ENCODE data around the gene ERI3. TPM values are rescaled to one million over a fixed set of nuclear protein-coding genes. Genes with fewer than 3 reads are reported as not detected.

The ERI3 gene
- total RNA-seq, 1 experiment from 2014 or later: 74.7 TPM

GRCh38 chr1:44346878-44347277 lies 8.2 kb downstream of the ERI3 start:
- H3K4me3 Mint-ChIP-seq: no peak overlapping the region
- peaks cover 33% of the 10 kb centered on the region for H3K4me1 Mint-ChIP-seq
- H3K9me3 Mint-ChIP-seq: no peaks in the 10 kb centered on the region
- H3K27ac Mint-ChIP-seq: no peak overlapping the region
- peaks cover 3% of the 10 kb centered on the region; the same call in 1 of the 2 replicates for H3K36me3 Mint-ChIP-seq
- CTCF ChIA-PET: interaction anchor here (0.7 to 2.4 kb wide), 6 partner anchors 31 to 322 kb away, joined by 3 to 7 read pairs (median 3); no protein-coding TSS in a partner anchor
- POLR2A ChIA-PET: no interaction called here
- no peaks in the 10 kb centered on the region; the same call in 1 of the 2 replicates for H3K27me3 Mint-ChIP-seq (ENCODE audit: low read depth)
- DNase-seq (ENCODE audit: low spot score) (no peak), ATAC-seq (no peak)
- TF ChIP-seq, protein P1, sequence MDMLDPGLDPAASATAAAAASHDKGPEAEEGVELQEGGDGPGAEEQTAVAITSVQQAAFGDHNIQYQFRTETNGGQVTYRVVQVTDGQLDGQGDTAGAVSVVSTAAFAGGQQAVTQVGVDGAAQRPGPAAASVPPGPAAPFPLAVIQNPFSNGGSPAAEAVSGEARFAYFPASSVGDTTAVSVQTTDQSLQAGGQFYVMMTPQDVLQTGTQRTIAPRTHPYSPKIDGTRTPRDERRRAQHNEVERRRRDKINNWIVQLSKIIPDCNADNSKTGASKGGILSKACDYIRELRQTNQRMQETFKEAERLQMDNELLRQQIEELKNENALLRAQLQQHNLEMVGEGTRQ (CRISPR knock-in tag; IDR thresholded peaks at IDR 0.05): no peak
- TF ChIP-seq ZNF121 (CRISPR knock-in tag; IDR thresholded peaks at IDR 0.05): no peak
- TF ChIP-seq ZNF138 (CRISPR knock-in tag; conservative IDR thresholded peaks at IDR 0.05): no peak
- no peak for TF ChIP-seq ZBTB21 (CRISPR knock-in tag; IDR thresholded peaks at IDR 0.05; ENCODE audit: borderline replicate concordance)
- TF ChIP-seq, protein P2, sequence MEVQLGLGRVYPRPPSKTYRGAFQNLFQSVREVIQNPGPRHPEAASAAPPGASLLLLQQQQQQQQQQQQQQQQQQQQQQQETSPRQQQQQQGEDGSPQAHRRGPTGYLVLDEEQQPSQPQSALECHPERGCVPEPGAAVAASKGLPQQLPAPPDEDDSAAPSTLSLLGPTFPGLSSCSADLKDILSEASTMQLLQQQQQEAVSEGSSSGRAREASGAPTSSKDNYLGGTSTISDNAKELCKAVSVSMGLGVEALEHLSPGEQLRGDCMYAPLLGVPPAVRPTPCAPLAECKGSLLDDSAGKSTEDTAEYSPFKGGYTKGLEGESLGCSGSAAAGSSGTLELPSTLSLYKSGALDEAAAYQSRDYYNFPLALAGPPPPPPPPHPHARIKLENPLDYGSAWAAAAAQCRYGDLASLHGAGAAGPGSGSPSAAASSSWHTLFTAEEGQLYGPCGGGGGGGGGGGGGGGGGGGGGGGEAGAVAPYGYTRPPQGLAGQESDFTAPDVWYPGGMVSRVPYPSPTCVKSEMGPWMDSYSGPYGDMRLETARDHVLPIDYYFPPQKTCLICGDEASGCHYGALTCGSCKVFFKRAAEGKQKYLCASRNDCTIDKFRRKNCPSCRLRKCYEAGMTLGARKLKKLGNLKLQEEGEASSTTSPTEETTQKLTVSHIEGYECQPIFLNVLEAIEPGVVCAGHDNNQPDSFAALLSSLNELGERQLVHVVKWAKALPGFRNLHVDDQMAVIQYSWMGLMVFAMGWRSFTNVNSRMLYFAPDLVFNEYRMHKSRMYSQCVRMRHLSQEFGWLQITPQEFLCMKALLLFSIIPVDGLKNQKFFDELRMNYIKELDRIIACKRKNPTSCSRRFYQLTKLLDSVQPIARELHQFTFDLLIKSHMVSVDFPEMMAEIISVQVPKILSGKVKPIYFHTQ (CRISPR knock-in tag; IDR thresholded peaks at IDR 0.05): no peak
- TF ChIP-seq, protein P3, sequence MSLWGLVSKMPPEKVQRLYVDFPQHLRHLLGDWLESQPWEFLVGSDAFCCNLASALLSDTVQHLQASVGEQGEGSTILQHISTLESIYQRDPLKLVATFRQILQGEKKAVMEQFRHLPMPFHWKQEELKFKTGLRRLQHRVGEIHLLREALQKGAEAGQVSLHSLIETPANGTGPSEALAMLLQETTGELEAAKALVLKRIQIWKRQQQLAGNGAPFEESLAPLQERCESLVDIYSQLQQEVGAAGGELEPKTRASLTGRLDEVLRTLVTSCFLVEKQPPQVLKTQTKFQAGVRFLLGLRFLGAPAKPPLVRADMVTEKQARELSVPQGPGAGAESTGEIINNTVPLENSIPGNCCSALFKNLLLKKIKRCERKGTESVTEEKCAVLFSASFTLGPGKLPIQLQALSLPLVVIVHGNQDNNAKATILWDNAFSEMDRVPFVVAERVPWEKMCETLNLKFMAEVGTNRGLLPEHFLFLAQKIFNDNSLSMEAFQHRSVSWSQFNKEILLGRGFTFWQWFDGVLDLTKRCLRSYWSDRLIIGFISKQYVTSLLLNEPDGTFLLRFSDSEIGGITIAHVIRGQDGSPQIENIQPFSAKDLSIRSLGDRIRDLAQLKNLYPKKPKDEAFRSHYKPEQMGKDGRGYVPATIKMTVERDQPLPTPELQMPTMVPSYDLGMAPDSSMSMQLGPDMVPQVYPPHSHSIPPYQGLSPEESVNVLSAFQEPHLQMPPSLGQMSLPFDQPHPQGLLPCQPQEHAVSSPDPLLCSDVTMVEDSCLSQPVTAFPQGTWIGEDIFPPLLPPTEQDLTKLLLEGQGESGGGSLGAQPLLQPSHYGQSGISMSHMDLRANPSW (CRISPR knock-in tag; conservative IDR thresholded peaks at IDR 0.05; ENCODE audit: low read depth): no peak
- TF ChIP-seq, protein P4, sequence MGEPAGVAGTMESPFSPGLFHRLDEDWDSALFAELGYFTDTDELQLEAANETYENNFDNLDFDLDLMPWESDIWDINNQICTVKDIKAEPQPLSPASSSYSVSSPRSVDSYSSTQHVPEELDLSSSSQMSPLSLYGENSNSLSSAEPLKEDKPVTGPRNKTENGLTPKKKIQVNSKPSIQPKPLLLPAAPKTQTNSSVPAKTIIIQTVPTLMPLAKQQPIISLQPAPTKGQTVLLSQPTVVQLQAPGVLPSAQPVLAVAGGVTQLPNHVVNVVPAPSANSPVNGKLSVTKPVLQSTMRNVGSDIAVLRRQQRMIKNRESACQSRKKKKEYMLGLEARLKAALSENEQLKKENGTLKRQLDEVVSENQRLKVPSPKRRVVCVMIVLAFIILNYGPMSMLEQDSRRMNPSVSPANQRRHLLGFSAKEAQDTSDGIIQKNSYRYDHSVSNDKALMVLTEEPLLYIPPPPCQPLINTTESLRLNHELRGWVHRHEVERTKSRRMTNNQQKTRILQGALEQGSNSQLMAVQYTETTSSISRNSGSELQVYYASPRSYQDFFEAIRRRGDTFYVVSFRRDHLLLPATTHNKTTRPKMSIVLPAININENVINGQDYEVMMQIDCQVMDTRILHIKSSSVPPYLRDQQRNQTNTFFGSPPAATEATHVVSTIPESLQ (CRISPR knock-in tag; IDR thresholded peaks at IDR 0.05): no peak
- no peak for TF ChIP-seq ZNF219 (CRISPR knock-in tag; IDR thresholded peaks at IDR 0.05; ENCODE audit: borderline replicate concordance)
- no peak for TF ChIP-seq ESRRA (CRISPR knock-in tag; IDR thresholded peaks at IDR 0.05; ENCODE audit: borderline replicate concordance)
- no peak for TF ChIP-seq GRHL2 (CRISPR knock-in tag; IDR thresholded peaks at IDR 0.05; ENCODE audit: insufficient replicate concordance, severe bottlenecking)
- TF ChIP-seq, protein P5, sequence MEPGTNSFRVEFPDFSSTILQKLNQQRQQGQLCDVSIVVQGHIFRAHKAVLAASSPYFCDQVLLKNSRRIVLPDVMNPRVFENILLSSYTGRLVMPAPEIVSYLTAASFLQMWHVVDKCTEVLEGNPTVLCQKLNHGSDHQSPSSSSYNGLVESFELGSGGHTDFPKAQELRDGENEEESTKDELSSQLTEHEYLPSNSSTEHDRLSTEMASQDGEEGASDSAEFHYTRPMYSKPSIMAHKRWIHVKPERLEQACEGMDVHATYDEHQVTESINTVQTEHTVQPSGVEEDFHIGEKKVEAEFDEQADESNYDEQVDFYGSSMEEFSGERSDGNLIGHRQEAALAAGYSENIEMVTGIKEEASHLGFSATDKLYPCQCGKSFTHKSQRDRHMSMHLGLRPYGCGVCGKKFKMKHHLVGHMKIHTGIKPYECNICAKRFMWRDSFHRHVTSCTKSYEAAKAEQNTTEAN (CRISPR knock-in tag; IDR thresholded peaks at IDR 0.05): no peak
- TF ChIP-seq, protein P6, sequence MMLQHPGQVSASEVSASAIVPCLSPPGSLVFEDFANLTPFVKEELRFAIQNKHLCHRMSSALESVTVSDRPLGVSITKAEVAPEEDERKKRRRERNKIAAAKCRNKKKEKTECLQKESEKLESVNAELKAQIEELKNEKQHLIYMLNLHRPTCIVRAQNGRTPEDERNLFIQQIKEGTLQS (CRISPR knock-in tag; conservative IDR thresholded peaks at IDR 0.05): no peak
- TF ChIP-seq ZNF232 (CRISPR knock-in tag; IDR thresholded peaks at IDR 0.05): no peak
- no peak for TF ChIP-seq SMAD3 (CRISPR knock-in tag; IDR thresholded peaks at IDR 0.05; ENCODE audit: borderline replicate concordance)
- TF ChIP-seq ZNF396 (CRISPR knock-in tag; IDR thresholded peaks at IDR 0.05; ENCODE audit: borderline replicate concordance): no peak
- TF ChIP-seq ZNF416 (CRISPR knock-in tag; IDR thresholded peaks at IDR 0.05): no peak
- no peak for TF ChIP-seq OVOL2 (CRISPR knock-in tag; IDR thresholded peaks at IDR 0.05; ENCODE audit: borderline replicate concordance)
- TF ChIP-seq EMX1 (CRISPR knock-in tag; IDR thresholded peaks at IDR 0.05): no peak
- no peak for TF ChIP-seq NR3C1 (CRISPR knock-in tag; conservative IDR thresholded peaks at IDR 0.05; ENCODE audit: low read depth)
- no peak for TF ChIP-seq SP1 (CRISPR knock-in tag; conservative IDR thresholded peaks at IDR 0.05)

Data from WTC11 (cell line).